Caki2 (cell line): Measurements from ENCODE around the gene ANKRD60. TPM values are rescaled to one million over a fixed set of nuclear protein-coding genes. Genes with fewer than 3 reads are reported as not detected.

Source experiments
- DNase-seq: peaks from one replicate; pipeline ENCODE4 v3.0.0-alpha.2; 2015; ENCODE audit warnings: low read depth
- in situ Hi-C: cut with HindIII; loops from 2 replicates; pipeline ENCODE4 v1.10.0; 2016; ENCODE audit warnings: low sequenced_read_pairs, low pct_unique_long_range_greater_than_20kb, mixed read lengths
- total RNA-seq: library from RNA; depleted of rRNA; stranded (reverse); fragments of >200 nt; shearing (Covaris generic); gene quantifications from 2 replicates; pipeline ENCODE4 v1.2.3, GENCODE V29; 2014; ENCODE audit warnings: low replicate concordance

The ANKRD60 gene
- total RNA-seq, 1 experiment from 2014 or later, result not detected

DNA sequence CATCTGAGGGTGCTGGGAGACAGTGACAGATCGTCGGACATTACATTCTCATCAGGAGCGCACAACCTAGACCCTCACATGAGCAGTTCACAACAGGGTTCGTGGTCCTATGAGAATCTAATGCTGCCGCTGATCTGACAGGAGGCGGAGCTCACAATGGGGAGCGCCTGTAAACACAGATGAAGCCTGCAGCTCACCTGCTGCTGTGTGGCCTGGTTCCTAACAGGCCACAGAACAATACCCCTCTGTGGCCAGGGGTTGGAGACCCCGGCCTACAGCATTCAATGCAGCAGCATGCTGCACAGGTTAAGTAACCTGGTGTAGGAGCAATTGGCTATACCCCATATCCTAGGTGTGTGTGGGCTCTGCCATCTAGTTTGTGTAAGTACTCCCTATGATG is 19.5 kb downstream of the ANKRD60 start:
- in situ Hi-C loops, result no loop called here
- no peak for DNase-seq

DNA sequence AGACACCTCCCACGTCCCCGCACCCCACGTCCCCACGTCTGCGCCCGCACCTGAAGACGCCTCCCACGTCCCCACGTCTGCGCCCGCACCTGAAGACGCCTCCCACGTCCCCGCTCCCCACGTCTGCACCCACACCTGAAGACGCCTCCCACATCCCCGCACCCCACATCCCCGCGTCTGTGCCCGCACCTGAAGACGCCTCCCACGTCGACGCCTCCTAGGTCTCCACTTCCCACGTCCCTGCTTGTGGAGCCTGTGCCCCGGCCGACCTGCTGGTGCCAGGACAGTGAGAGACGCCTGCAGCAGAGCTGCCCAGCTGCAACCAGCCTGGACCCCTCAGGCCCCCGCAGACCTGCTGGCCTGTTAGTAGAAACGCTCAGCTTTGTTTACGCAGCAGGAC is 22.6 kb downstream of the ANKRD60 start:
- in situ Hi-C loops, result no loop called here
- no peak for DNase-seq

DNA sequence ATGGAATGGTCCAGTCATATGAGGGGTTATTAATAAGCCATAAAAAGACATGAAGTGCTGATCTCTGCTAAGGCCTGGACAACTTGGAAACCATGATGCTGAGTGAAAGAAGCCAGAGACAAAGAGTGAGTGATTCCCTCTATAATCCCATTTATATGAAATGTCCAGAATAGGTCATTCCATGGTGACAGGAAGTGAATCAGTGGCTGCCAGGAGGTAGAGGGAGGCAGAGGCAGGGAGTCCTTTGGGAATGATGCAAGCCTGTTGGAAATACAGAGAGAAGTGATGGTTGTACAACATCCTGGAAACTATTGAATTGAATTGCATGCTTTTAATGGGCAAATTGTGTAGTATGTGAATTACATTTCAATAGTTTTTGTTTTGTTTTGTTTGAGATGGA is 26.4 kb downstream of the ANKRD60 start:
- in situ Hi-C loops, result no loop called here
- DNase-seq, result no peak

DNA sequence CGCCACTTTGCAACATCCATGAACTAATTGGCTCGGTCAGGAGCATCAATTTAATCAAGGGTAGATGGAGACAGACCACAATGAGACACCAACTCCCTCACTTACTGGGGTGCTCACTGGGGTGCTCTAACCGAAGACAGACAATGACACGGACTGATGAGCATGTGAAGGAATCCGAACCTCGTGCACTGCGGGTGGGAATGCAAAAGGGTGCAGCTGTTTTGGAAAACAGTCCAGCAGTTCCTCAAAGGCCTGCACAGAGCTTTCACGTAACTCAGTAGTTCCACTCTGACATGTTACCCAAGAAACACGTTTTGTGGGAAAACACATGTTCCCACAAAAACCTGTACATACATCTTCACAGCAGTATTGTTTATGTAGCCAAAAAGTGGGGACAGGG is 26.8 kb downstream of the ANKRD60 start:
- DNase-seq, result no peak

GRCh38 chr20:58199469-58199868 is 29.0 kb downstream of the ANKRD60 start:
- DNase-seq, result no peak
- in situ Hi-C loops, result loop anchor here (25.0 kb wide), 1 partner anchor 562 kb away; no protein-coding TSS in a partner anchor

More for the DNA sequence above, 26.8 kb downstream of the ANKRD60 start:
- in situ Hi-C loops, result no loop called here

DNA sequence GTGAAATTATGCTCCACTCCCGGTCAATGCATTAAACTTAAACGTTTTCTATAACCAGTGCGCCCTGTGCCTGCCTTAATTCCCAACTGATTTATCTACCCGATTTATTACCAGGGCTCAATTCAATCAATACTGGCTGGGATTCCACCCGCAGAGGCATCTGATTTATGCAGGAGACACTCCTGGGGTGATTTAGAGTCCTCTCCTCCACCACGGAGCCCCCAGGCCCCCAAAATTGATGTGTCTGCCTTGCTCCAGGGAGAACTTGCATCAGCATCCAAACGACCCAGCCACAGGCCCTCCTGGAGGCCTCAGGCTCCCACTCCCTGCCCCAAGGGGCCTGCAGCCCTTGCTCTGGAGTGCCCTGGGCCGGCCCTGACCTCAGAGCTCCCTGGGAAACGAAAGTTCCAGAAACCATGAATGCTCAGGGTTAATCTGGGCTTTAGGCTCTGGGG is 29.5 kb downstream of the ANKRD60 start:
- in situ Hi-C loops, result loop anchor here (25.0 kb wide), 1 partner anchor 562 kb away; no protein-coding TSS in a partner anchor

GRCh38 chr20:58198384-58198783 is 30.1 kb downstream of the ANKRD60 start:
- no peak for DNase-seq
- in situ Hi-C loops, result loop anchor here (25.0 kb wide), 1 partner anchor 561 kb away; no protein-coding TSS in a partner anchor

More for the DNA sequence above, 29.5 kb downstream of the ANKRD60 start:
- no peak for DNase-seq

GRCh38 chr20:58197185-58197469 is 31.3 kb downstream of the ANKRD60 start:
- in situ Hi-C loops, result loop anchor here (25.0 kb wide), 1 partner anchor 560 kb away; no protein-coding TSS in a partner anchor

DNA sequence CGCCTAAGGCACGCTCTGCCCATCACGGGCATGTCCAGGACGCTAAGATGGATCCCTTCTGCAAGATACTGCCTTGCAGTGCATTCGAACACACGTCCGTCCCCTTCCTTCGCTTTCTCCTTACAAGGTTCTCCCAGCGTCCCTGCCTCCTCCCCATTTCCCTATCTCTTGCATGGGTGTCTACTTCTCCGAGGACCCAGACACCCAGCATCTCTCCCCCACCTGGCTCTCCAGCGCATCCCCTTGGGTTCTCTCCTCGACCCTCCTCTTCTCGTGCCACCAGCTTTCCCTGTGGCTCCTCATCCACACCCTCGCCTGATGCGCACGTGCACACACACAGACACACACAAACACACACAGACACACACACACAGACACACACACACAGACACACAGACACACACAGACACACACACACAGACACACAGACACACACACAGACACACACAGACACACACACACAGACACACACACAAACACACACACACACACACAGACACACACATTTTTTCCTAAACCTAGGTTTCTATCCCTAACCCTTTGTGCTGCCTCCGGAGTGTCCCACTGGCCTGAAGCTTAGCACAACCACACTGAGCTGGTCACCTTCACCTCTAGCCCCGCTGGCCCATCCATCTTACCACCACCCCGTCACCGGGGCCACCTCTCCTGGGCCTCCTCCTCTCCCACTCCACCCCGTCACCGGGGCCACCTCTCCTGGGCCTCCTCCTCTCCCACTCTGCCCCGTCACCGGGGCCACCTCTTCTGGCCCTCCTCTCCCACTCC is 31.9 kb downstream of the ANKRD60 start:
- in situ Hi-C loops, result loop anchor here (25.0 kb wide), 1 partner anchor 559 kb away; no protein-coding TSS in a partner anchor
- no peak for DNase-seq

More at GRCh38 chr20:58197185-58197469, 31.3 kb downstream of the ANKRD60 start:
- no peak for DNase-seq

DNA sequence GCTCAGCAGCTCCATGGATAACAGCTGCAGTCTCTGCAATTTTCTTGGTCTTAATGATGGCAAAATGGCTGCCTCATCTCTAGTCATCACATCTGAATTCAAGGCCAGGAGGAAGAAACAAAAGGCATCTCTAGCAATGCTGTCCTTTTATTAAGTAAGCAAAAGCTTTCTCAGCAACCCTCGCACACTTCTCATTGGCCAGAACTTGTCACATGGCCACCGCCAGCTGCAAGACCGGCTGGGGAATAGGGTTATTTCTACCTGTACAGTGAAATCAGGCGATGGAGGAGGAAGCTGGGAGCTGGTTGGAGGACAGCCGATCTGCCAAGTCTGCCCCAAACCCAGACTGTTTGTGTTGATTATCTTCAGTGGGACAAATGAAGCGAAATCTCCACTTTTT is 33.4 kb downstream of the ANKRD60 start:
- DNase-seq, result no peak
- in situ Hi-C loops, result loop anchor here (25.0 kb wide), 1 partner anchor 558 kb away; no protein-coding TSS in a partner anchor

GRCh38 chr20:58194175-58194791 is 34.2 kb downstream of the ANKRD60 start:
- in situ Hi-C loops, result loop anchor here (25.0 kb wide), 1 partner anchor 557 kb away; no protein-coding TSS in a partner anchor
- no peak for DNase-seq

GRCh38 chr20:58192567-58192966 is 35.9 kb downstream of the ANKRD60 start:
- no peak for DNase-seq
- in situ Hi-C loops, result loop anchor here (25.0 kb wide), 1 partner anchor 555 kb away; no protein-coding TSS in a partner anchor

DNA sequence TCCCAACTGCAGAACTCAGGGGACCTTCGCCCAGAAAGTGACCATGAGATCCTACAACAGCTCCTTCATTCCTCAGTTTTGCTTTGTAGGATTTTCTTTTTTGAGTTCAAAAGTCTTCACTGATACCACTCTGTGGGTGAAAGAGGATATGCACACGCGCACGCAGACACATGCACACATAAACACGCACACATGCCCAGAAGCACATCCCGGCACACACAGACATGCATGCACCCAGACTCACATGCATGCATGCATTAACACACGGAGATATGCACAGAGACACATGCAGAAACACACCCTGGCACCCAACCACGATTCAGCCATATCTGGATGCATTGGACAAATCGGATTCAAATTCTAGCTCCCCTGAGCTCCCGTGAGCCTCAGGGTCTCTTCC is 36.4 kb downstream of the ANKRD60 start:
- in situ Hi-C loops, result loop anchor here (25.0 kb wide), 1 partner anchor 555 kb away; no protein-coding TSS in a partner anchor
- DNase-seq, result no peak

- in situ Hi-C loops, result loop anchor here (10.0 to 25.0 kb wide), 2 partner anchors 551 to 674 kb away; no protein-coding TSS in a partner anchor
- no peak for DNase-seq
Measured at GRCh38 chr20:58188527-58188926, 39.9 kb downstream of the ANKRD60 start.

GRCh38 chr20:58184984-58185383 is 43.5 kb downstream of the ANKRD60 start:
- DNase-seq, result no peak
- in situ Hi-C loops, result loop anchor here (10.0 to 25.0 kb wide), 2 partner anchors 548 to 670 kb away; no protein-coding TSS in a partner anchor

GRCh38 chr20:58184063-58184462 is 44.4 kb downstream of the ANKRD60 start:
- no peak for DNase-seq
- in situ Hi-C loops, result loop anchor here (10.0 to 25.0 kb wide), 2 partner anchors 547 to 669 kb away; no protein-coding TSS in a partner anchor

- in situ Hi-C loops, result loop anchor here (10.0 to 25.0 kb wide), 2 partner anchors 545 to 668 kb away; no protein-coding TSS in a partner anchor
- DNase-seq, result no peak
Measured at GRCh38 chr20:58182521-58183140, 45.8 kb downstream of the ANKRD60 start.

GRCh38 chr20:58179432-58180099 is 48.9 kb downstream of the ANKRD60 start:
- in situ Hi-C loops, result loop anchor here (10.0 to 25.0 kb wide), 2 partner anchors 542 to 665 kb away; no protein-coding TSS in a partner anchor
- peak; percentile 62 for DNase-seq
